ENCODE data around the gene MAGEL2.

MAGEL2 gene

DNA sequence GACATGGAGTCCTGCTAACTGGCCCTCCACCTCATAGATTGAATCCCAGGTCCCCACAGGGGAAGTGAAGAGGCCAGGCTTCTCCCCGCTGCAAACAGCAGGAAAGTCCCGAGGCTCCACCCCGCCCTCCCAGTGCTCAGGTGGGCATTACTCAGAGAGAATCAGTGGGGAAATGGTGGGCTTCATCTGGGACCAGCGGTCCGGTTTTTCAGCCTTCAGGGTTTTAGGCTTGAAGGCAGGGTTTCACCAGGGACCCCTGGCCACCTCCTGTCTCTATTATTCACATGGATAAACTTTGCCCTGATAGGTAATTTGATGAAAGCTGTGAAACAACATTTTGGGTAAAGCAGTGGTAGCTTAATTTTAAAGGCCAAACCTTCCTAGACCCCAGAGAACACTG, 50.9 kb downstream of the MAGEL2 start:
- Histone ChIP-seq H4K20me1 (ENCODE audit: insufficient read depth, low read length) (no peaks in the 10 kb centered on the region), H3K4me2 (ENCODE audit: low read length) (no peak overlapping the region), H3K27me3 (ENCODE audit: low read depth, low read length) (no peaks in the 10 kb centered on the region), H3K4me1 (ENCODE audit: low read length) (no peaks in the 10 kb centered on the region), H3K4me3 (ENCODE audit: low read length) (no peak overlapping the region), H3K27ac (ENCODE audit: low read length) (no peak overlapping the region), H3K36me3 (replicated peaks; ENCODE audit: low read depth, low read length) (no peaks in the 10 kb centered on the region), H3K9ac (ENCODE audit: low read length) (no peak overlapping the region), H2AFZ (ENCODE audit: low read depth, low read length) (no peak overlapping the region), H3K9me3 (ENCODE audit: insufficient read depth, low read length) (no peaks in the 10 kb centered on the region), H3K79me2 (ENCODE audit: low read length) (no peaks in the 10 kb centered on the region)
- no peak for TF ChIP-seq EZH2phosphoT487 (IDR thresholded peaks at IDR 0.05; ENCODE audit: low read depth)

DNA sequence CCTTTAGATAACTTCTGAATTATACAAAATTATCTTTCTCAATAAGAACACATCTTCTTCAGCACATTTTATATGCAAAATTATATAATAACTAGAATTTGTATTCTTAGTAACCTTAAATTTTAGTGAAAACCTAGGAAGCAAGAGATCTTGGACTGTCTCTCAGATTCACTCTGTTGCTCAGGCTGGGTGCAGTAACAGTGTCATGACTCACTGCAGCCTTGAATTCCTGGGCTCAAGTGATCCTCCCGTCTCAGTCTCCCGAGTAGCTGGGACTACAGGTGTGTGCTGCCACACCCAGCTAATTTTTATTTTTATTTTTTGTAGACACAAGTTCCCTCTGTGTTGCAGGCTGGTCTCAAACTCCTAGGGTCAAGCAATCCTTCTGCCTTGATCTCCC, 52.3 kb downstream of the MAGEL2 start:
- H3K9me3 ChIP-seq (ENCODE audit: insufficient read depth, low read length) = no peaks in the 10 kb centered on the region
- H3K4me2 ChIP-seq (ENCODE audit: low read length) = no peak overlapping the region
- H2AFZ ChIP-seq (ENCODE audit: low read depth, low read length) = no peak overlapping the region
- TF ChIP-seq EZH2phosphoT487 (IDR thresholded peaks at IDR 0.05; ENCODE audit: low read depth) = no peak
- TF ChIP-seq, protein P1, sequence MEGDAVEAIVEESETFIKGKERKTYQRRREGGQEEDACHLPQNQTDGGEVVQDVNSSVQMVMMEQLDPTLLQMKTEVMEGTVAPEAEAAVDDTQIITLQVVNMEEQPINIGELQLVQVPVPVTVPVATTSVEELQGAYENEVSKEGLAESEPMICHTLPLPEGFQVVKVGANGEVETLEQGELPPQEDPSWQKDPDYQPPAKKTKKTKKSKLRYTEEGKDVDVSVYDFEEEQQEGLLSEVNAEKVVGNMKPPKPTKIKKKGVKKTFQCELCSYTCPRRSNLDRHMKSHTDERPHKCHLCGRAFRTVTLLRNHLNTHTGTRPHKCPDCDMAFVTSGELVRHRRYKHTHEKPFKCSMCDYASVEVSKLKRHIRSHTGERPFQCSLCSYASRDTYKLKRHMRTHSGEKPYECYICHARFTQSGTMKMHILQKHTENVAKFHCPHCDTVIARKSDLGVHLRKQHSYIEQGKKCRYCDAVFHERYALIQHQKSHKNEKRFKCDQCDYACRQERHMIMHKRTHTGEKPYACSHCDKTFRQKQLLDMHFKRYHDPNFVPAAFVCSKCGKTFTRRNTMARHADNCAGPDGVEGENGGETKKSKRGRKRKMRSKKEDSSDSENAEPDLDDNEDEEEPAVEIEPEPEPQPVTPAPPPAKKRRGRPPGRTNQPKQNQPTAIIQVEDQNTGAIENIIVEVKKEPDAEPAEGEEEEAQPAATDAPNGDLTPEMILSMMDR (IDR thresholded peaks at IDR 0.05; ENCODE audit: low read depth, low read length) = no peak
- H3K79me2 ChIP-seq (ENCODE audit: low read length) = no peaks in the 10 kb centered on the region
- no peak overlapping the region for H3K9ac ChIP-seq (ENCODE audit: low read length)
- no peak overlapping the region for H3K27ac ChIP-seq (ENCODE audit: low read length)
- no peak overlapping the region for H3K4me3 ChIP-seq (ENCODE audit: low read length)
- no peaks in the 10 kb centered on the region for H3K27me3 ChIP-seq (ENCODE audit: low read depth, low read length)
- H4K20me1 ChIP-seq (ENCODE audit: insufficient read depth, low read length) = no peaks in the 10 kb centered on the region
- no peaks in the 10 kb centered on the region for H3K4me1 ChIP-seq (ENCODE audit: low read length)
- H3K36me3 ChIP-seq (replicated peaks; ENCODE audit: low read depth, low read length) = no peaks in the 10 kb centered on the region

DNA sequence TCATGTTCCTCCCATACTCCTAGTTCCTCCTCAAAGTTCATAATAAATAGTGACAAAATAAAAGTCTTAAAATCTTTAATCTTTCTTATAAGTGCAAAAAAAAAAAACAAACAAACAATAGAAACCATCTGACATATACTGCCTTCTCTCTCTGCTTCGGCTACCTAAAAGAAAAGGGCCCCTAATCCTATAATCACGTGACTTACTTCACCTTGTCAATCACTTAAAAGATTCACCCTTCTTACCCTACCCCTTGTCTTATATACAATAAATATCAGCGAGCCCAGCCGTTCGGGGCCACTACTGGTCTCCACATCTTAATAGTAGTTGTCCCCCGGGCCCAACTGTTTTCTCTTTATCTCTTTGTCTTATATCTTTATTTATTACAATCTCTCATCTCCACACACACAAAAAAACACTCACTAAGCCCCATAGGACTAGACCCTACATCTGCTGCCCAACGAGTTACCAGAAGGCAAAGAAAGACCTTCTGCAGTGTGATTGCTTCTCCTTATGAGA, 53.4 kb downstream of the MAGEL2 start:
- Histone ChIP-seq H3K36me3 (replicated peaks; ENCODE audit: low read depth, low read length) (no peaks in the 10 kb centered on the region), H3K9ac (ENCODE audit: low read length) (no peak overlapping the region), H3K4me2 (ENCODE audit: low read length) (no peak overlapping the region), H3K4me1 (ENCODE audit: low read length) (no peaks in the 10 kb centered on the region), H3K27me3 (ENCODE audit: low read depth, low read length) (no peaks in the 10 kb centered on the region), H4K20me1 (ENCODE audit: insufficient read depth, low read length) (no peaks in the 10 kb centered on the region), H3K4me3 (ENCODE audit: low read length) (no peak overlapping the region), H3K9me3 (ENCODE audit: insufficient read depth, low read length) (no peaks in the 10 kb centered on the region), H2AFZ (ENCODE audit: low read depth, low read length) (no peak overlapping the region), H3K79me2 (ENCODE audit: low read length) (no peaks in the 10 kb centered on the region), H3K27ac (ENCODE audit: low read length) (no peak overlapping the region)
- no peak for TF ChIP-seq EZH2phosphoT487 (IDR thresholded peaks at IDR 0.05; ENCODE audit: low read depth)
- TF ChIP-seq, protein P1 (IDR thresholded peaks at IDR 0.05; ENCODE audit: low read depth, low read length) = no peak
